ENCODE results near the gene MDH1B. TPM values are rescaled to one million over a fixed set of nuclear protein-coding genes. Genes with fewer than 3 reads are reported as not detected.
A peak's percentile ranks its signal among the peaks of the same experiment; 100 is the strongest.

Gene MDH1B
- total RNA-seq, 1 experiment from 2014 or later: 0.77 TPM

GRCh38 chr2:206798000-206798399 is 32.9 kb upstream of the MDH1B start:
- Mint-ChIP-seq H3K4me3 (ENCODE audit: unreplicated experiment) (no peak overlapping the region), H3K27ac (ENCODE audit: low read depth, unreplicated experiment) (peak overlapping the region; percentile 7)
- CTCF ChIA-PET: interaction anchor here (0.6 to 1.5 kb wide), 5 partner anchors 16 to 676 kb away, joined by 3 to 7 read pairs (median 4); no protein-coding TSS in a partner anchor

GRCh38 chr2:206797376-206797775 is 32.2 kb upstream of the MDH1B start:
- DNase-seq (ENCODE audit: unreplicated experiment): no peak
- no peak overlapping the region for H3K4me3 Mint-ChIP-seq (ENCODE audit: unreplicated experiment)
- peaks cover 33% of the 10 kb centered on the region for H3K36me3 Mint-ChIP-seq (ENCODE audit: insufficient read depth, unreplicated experiment)
- TF ChIP-seq, protein P1, sequence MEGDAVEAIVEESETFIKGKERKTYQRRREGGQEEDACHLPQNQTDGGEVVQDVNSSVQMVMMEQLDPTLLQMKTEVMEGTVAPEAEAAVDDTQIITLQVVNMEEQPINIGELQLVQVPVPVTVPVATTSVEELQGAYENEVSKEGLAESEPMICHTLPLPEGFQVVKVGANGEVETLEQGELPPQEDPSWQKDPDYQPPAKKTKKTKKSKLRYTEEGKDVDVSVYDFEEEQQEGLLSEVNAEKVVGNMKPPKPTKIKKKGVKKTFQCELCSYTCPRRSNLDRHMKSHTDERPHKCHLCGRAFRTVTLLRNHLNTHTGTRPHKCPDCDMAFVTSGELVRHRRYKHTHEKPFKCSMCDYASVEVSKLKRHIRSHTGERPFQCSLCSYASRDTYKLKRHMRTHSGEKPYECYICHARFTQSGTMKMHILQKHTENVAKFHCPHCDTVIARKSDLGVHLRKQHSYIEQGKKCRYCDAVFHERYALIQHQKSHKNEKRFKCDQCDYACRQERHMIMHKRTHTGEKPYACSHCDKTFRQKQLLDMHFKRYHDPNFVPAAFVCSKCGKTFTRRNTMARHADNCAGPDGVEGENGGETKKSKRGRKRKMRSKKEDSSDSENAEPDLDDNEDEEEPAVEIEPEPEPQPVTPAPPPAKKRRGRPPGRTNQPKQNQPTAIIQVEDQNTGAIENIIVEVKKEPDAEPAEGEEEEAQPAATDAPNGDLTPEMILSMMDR (IDR thresholded peaks at IDR 0.05; ENCODE audit: unreplicated experiment): no peak
- ChIA-PET CTCF (interaction anchor here (0.9 to 1.5 kb wide), 4 partner anchors 15 to 677 kb away, joined by 3 to 7 read pairs (median 4); no protein-coding TSS in a partner anchor), POLR2A (interaction anchor here (0.7 to 1.1 kb wide), 2 partner anchors 239 to 937 kb away, joined by 3 to 4 read pairs; no protein-coding TSS in a partner anchor)
- H3K4me1 Mint-ChIP-seq (ENCODE audit: insufficient read depth, unreplicated experiment): no peaks in the 10 kb centered on the region
- no peaks in the 10 kb centered on the region for H3K27me3 Mint-ChIP-seq (ENCODE audit: insufficient read depth, unreplicated experiment)
- no peak overlapping the region for H3K27ac Mint-ChIP-seq (ENCODE audit: low read depth, unreplicated experiment)
- intact Hi-C loops (cut with micrococcal nuclease): no loop called here
- no peaks in the 10 kb centered on the region for H3K9me3 Mint-ChIP-seq (ENCODE audit: unreplicated experiment)
- no TSS peak for BruUV-seq (replicated peaks)

More at GRCh38 chr2:206798000-206798399, 32.9 kb upstream of the MDH1B start:
- Mint-ChIP-seq H3K9me3 (ENCODE audit: unreplicated experiment) (no peaks in the 10 kb centered on the region), H3K4me1 (ENCODE audit: insufficient read depth, unreplicated experiment) (no peaks in the 10 kb centered on the region), H3K27me3 (ENCODE audit: insufficient read depth, unreplicated experiment) (no peaks in the 10 kb centered on the region), H3K36me3 (ENCODE audit: insufficient read depth, unreplicated experiment) (peaks cover 26% of the 10 kb centered on the region)
- TF ChIP-seq, protein P1 (IDR thresholded peaks at IDR 0.05; ENCODE audit: unreplicated experiment): no peak
- no TSS peak for BruUV-seq (replicated peaks)
- POLR2A ChIA-PET: no interaction called here
- no peak for DNase-seq (ENCODE audit: unreplicated experiment)
- intact Hi-C loops (cut with micrococcal nuclease): no loop called here

DNA sequence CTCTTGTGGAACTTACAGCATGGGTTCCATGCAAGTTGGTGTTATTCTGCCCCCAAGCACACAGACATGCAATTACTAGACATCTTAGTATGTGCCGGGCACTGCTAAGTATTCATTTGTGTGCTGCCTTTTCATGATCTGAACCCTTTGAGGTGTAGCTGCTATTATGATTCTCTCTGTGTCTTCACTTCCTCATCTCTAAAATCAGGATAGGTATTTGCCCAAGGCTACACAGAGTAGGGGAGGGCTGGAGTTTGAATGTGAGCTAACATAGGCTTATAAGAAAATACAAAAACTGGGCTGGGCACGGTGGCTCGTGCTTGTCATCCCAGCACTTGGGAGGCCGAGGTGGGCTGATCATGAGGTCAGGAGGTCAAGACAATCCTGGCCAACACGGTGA is 27.5 kb upstream of the MDH1B start:
- BruUV-seq (replicated peaks): no TSS peak
- POLR2A ChIA-PET: interaction anchor here (0.6 kb wide), 2 partner anchors 12 to 560 kb away, joined by 3 read pairs; no protein-coding TSS in a partner anchor
- H3K36me3 Mint-ChIP-seq (ENCODE audit: insufficient read depth, unreplicated experiment): peaks cover 80% of the 10 kb centered on the region
- intact Hi-C loops (cut with micrococcal nuclease): no loop called here
- H3K9me3 Mint-ChIP-seq (ENCODE audit: unreplicated experiment): no peaks in the 10 kb centered on the region
- no peak for DNase-seq (ENCODE audit: unreplicated experiment)
- H3K27ac Mint-ChIP-seq (ENCODE audit: low read depth, unreplicated experiment): no peak overlapping the region
- no peak overlapping the region for H3K4me3 Mint-ChIP-seq (ENCODE audit: unreplicated experiment)
- H3K4me1 Mint-ChIP-seq (ENCODE audit: insufficient read depth, unreplicated experiment): no peaks in the 10 kb centered on the region
- CTCF ChIA-PET: interaction anchor here (0.7 to 7.0 kb wide), 9 partner anchors 8 to 681 kb away, joined by 3 to 66 read pairs (median 5); partner anchors contain the start of genes FASTKD2 and MDH1B
- H3K27me3 Mint-ChIP-seq (ENCODE audit: insufficient read depth, unreplicated experiment): no peaks in the 10 kb centered on the region
- TF ChIP-seq, protein P1 (IDR thresholded peaks at IDR 0.05; ENCODE audit: unreplicated experiment): no peak

DNA sequence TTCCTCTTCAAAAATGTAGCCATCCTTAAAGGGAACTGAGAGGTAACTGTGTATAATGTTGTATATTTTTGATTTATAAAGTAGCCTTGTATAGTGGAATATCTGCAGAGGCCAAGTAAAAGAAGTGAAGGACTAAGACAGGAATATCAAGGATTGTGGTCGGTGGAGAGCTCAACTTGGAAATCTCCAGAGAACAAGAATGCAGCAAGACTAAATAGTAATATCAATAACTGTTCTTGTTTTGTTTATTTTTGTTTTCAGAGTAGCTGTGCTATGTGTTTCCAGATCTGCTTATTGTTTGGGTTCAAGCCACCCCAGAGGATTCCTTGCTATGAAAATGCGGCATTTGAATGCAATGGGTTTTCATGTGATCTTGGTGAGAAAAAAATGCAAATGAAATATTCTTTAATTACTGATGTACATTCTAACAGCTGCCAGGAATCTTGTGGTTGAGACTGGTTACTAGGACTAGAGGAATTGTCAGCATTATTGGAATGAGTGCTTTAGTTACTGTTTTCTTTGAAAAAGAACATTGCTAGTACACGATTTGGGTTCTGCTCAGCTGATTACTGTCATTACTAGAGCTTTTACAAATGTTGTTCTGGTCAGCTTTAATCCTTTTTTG is 25.3 kb upstream of the MDH1B start:
- DNase-seq (ENCODE audit: unreplicated experiment): no peak
- H3K4me1 Mint-ChIP-seq (ENCODE audit: insufficient read depth, unreplicated experiment): no peaks in the 10 kb centered on the region
- H3K27me3 Mint-ChIP-seq (ENCODE audit: insufficient read depth, unreplicated experiment): no peaks in the 10 kb centered on the region
- no TSS peak for BruUV-seq (replicated peaks)
- H3K4me3 Mint-ChIP-seq (ENCODE audit: unreplicated experiment): no peak overlapping the region
- ChIA-PET CTCF (interaction anchor here (0.6 to 7.0 kb wide), 6 partner anchors 9 to 877 kb away, joined by 3 to 66 read pairs (median 4); no protein-coding TSS in a partner anchor), POLR2A (interaction anchor here (1.6 to 2.0 kb wide), 2 partner anchors 10 to 24 kb away, joined by 4 to 7 read pairs; partner anchors contain the start of gene FASTKD2)
- H3K27ac Mint-ChIP-seq (ENCODE audit: low read depth, unreplicated experiment): peak overlapping the region; percentile 3
- no peaks in the 10 kb centered on the region for H3K9me3 Mint-ChIP-seq (ENCODE audit: unreplicated experiment)
- intact Hi-C loops (cut with micrococcal nuclease): no loop called here
- peaks cover 71% of the 10 kb centered on the region for H3K36me3 Mint-ChIP-seq (ENCODE audit: insufficient read depth, unreplicated experiment)
- TF ChIP-seq, protein P1 (IDR thresholded peaks at IDR 0.05; ENCODE audit: unreplicated experiment): no peak

Measured in MCF 10A (cell line).